Ovary (tissue), 9 donors: ENCODE measurements around the gene POLR3GL. TPM values are rescaled to one million over a fixed set of nuclear protein-coding genes. Genes with fewer than 3 reads are reported as not detected.

ENCODE experiments used
- DNase-seq, 5 donors: peaks; one replicate each; pipeline ENCODE4 v3.0.0-alpha.2; 2019 to 2020
- H3K27ac ChIP-seq, 2 donors: fragments of 200-600 bp; one replicate each; pipeline versions ENCODE4 v1.5.1 to v1.8.0; 2019 to 2022
- H3K27me3 ChIP-seq: fragments of 200-600 bp; one replicate; pipeline ENCODE4 v1.8.0; 2022
- H3K36me3 ChIP-seq: fragments of 200-600 bp; sonication (generic); one replicate; pipeline ENCODE4 v1.5.1; 2019
- H3K4me1 ChIP-seq: one replicate; pipeline ENCODE4 v1.8.1; 2013; ENCODE audit warnings: mild to moderate bottlenecking, moderate library complexity; ENCODE audit not compliant: insufficient read depth
- H3K4me3 ChIP-seq: fragments of 200-600 bp; sonication (generic); one replicate; pipeline ENCODE4 v1.5.1; 2017
- H3K9me3 ChIP-seq, 2 donors: fragments of 200-600 bp in 1 of 2; sonication (generic) in 1 of 2; one replicate each; pipeline versions ENCODE4 v1.5.1 to v1.8.1; 2013 to 2019; ENCODE audit warnings: mild to moderate bottlenecking in 1 of 2, moderate library complexity in 1 of 2
- CTCF ChIP-seq, 3 donors: fragments of 450-650 bp in 2 of 3; fragments of 200-600 bp in 1 of 3; IDR thresholded peaks; one replicate each; pipeline versions ENCODE4 v1.5.1 to v1.8.0; 2016 to 2022; ENCODE audit warnings: antibody characterized with exemption in 3 of 3, mild to moderate bottlenecking in 1 of 3
- EP300 ChIP-seq: sonication (generic); formaldehyde crosslinking; IDR thresholded peaks from one replicate; pipeline ENCODE4 v1.6.1; 2017; ENCODE audit warnings: antibody characterized with exemption
- POLR2A ChIP-seq: fragments of 450-650 bp; IDR thresholded peaks from one replicate; pipeline ENCODE4 v1.6.1; 2017; ENCODE audit warnings: antibody characterized with exemption, mild to moderate bottlenecking, moderate library complexity
- WGBS, 3 donors: extraction: QIAGEN DNeasy Blood & Tissue Kit in 1 of 3; methylation state at CpG; one replicate each; pipeline versions ENCODE4 v1.1.5 to v1.1.7; 2013 to 2017; 5-methylcytosine and 5-hydroxymethylcytosine counted together
- intact Hi-C, 4 donors: fragments of 100-400 bp; cut with DNase I; formaldehyde crosslinking; loops; one replicate each; pipeline versions ENCODE4 v1.11.0 to v1.15.1; 2022 to 2023
- polyA plus RNA-seq, 2 donors: library from polyadenylated mRNA; stranded (reverse); fragments of 200-250 nt in 1 of 2; fragments of 350-450 nt in 1 of 2; fragmentation: Illumina TruSeq in 1 of 2; extraction: RNeasy Lipid Tissue Mini Kit (QIAGEN cat#74804) in 1 of 2; gene quantifications; one replicate each; pipeline ENCODE4 v1.2.3, GENCODE V29; 2013 to 2014
- total RNA-seq, 7 donors: library from RNA; depleted of rRNA in 2 of 7; stranded (reverse); fragments of >200 nt in 2 of 7; fragmentation: NEBNext Ultra II Directional in 3 of 7; extraction: Animal tissue kit (Norgen Biotek cat#: 25700) in 3 of 7; gene quantifications; one replicate each; pipeline versions ENCODE4 v1.1.0 to v1.2.4, GENCODE V29; 2016 to 2023
- donor health status: DM: no; HTN: no; CAD: no; lungs with moderate emphysema.
- donor health status: DM: no; HTN: no; CAD: no.
- donor health status: Bipolar disorder and iron deficiency.
- donor health status: DM: yes; HTN: yes; CAD: no.
- donor health status: DM: no; HTN: no; CAD: no.
- donor health status: DM: yes; HTN: yes; CAD: no.

Gene POLR3GL
- total and polyA plus RNA-seq, 9 donors, result 16.7 to 51.4 (median 26.9) TPM

- 98 to 99% (median 98%) methylated on average over 3 of the region's 3 CpGs for WGBS, 3 donors
- H3K9me3 ChIP-seq, result no peaks in the 10 kb centered on the region
These were observed 11.6 kb upstream of the POLR3GL start for GRCh38 chr1:145952903-145953302.

GRCh38 chr1:145953861-145954260 is 10.6 kb upstream of the POLR3GL start:
- Histone ChIP-seq H3K36me3 (no peaks in the 10 kb centered on the region), H3K27me3 (no peaks in the 10 kb centered on the region), H3K4me3 (no peak overlapping the region), H3K27ac (no peak overlapping the region), H3K4me1 (peaks cover 10% of the 10 kb centered on the region), H3K9me3 (no peaks in the 10 kb centered on the region)
- WGBS, 3 donors, result 76 to 89% (median 84%) methylated on average over 6 of the region's 6 CpGs
- DNase-seq, result no peak
- TF ChIP-seq POLR2A, result no peak
- TF ChIP-seq EP300, result no peak
- no peak for TF ChIP-seq CTCF (IDR thresholded peaks at IDR 0.05)
- intact Hi-C loops, result no loop called here

More at GRCh38 chr1:145952903-145953302, 11.6 kb upstream of the POLR3GL start:
- DNase-seq, result no peak
- Histone ChIP-seq H3K27me3 (no peaks in the 10 kb centered on the region), H3K4me1 (peaks cover 10% of the 10 kb centered on the region), H3K27ac (no peak overlapping the region), H3K4me3 (no peak overlapping the region), H3K36me3 (no peaks in the 10 kb centered on the region)
- no peak for TF ChIP-seq POLR2A
- no peak for TF ChIP-seq EP300
- no peak for TF ChIP-seq CTCF (IDR thresholded peaks at IDR 0.05)
- intact Hi-C loops, result no loop called here

GRCh38 chr1:145955436-145955835 is 9.1 kb upstream of the POLR3GL start:
- H3K36me3 ChIP-seq, result no peaks in the 10 kb centered on the region
- WGBS, 3 donors, result 3 to 8% (median 3%) methylated on average over 2 of the region's 2 CpGs
- H3K27me3 ChIP-seq, result no peaks in the 10 kb centered on the region
- DNase-seq, result no peak
- no peak overlapping the region for H3K27ac ChIP-seq
- peaks cover 8% of the 10 kb centered on the region for H3K4me1 ChIP-seq
- no peaks in the 10 kb centered on the region for H3K9me3 ChIP-seq
- H3K4me3 ChIP-seq, result no peak overlapping the region
- no peak for TF ChIP-seq POLR2A
- no peak for TF ChIP-seq EP300
- TF ChIP-seq CTCF (IDR thresholded peaks at IDR 0.05), result no peak
- intact Hi-C loops, result no loop called here

GRCh38 chr1:145956361-145956760 is 8.1 kb upstream of the POLR3GL start:
- intact Hi-C loops, result no loop called here
- Histone ChIP-seq H3K36me3 (no peaks in the 10 kb centered on the region), H3K4me1 (peaks cover 7% of the 10 kb centered on the region), H3K4me3 (peak overlapping the region; percentile 86), H3K27me3 (no peaks in the 10 kb centered on the region), H3K27ac (peak overlapping the region; percentile 83 to 98), H3K9me3 (no peaks in the 10 kb centered on the region)
- DNase-seq, result no peak
- TF ChIP-seq POLR2A, result no peak
- TF ChIP-seq CTCF (IDR thresholded peaks at IDR 0.05), result no peak
- TF ChIP-seq EP300, result no peak
